ENCODE data around the gene IGFN1.
"Not testable (repeated sequence)": the region's sequence is repeated elsewhere in the genome, so short reads cannot be mapped to it uniquely, and the experiment has no call there.

The IGFN1 gene

GRCh38 chr1:201217851-201218250 is 27.2 kb downstream of the IGFN1 start:
- no peak for DNase-seq (ENCODE audit: low spot score)

GRCh38 chr1:201218409-201218808 is 27.8 kb downstream of the IGFN1 start:
- DNase-seq (ENCODE audit: low spot score): no peak

DNA sequence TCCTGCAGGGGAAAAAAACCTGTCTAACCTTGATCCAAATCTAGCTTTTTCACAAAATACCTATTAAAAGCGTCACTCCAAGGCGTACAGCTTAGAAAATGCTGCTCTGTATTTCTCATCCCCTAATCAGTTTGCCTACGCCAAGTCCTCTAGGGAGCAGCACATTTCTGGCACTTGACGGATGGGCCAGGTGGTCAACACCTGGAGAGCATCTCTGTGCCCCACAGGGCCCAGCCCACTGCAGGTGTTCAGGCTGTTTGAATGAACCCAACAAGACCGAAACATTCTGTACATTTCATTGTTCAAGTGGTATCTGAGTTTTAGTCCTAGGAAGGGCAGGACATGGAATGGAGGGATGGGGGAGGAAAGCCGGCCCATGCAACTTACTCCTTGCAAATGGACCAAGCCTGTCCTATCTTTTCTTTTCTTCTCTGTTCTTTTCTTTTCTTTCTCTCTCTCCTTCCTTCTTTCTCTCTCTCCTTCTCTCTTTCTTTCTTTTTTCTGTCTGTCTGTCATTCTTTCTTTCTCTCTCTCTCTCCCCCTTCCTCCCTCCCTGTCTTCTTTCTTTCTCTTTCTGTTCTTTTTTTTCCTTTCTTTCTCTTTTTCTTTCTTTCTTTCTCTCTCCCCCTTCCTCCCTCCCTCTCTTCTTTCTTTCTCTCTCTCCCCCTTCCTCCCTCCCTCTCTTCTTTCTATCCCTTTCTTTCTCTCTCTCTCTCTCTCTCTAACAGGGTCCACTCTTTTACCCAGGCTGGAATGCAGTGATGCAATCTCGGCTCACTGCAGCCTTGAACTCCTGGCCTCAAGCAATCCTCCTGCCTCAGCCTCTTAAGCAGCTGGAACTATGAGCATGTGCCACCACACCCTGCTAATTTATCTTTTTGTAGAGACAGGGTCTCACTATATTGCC is 29.1 kb downstream of the IGFN1 start:
- no peak for DNase-seq (ENCODE audit: low spot score)

DNA sequence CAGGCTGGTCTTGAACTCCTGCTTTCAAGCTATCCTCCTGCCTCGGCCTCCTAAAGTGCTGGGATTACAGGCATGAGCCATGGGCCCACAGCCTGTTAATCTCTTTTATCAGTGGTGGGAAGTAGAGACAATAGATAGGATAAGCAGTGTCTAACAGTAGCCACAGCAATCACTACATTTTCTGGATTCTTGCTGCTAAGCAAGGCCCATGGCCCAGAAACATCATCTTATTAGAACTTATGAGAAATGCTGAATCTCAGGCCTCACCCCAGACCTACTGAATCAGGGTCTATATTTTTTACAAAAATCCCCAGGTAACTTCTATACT is 29.7 kb downstream of the IGFN1 start:
- DNase-seq (ENCODE audit: low spot score): no peak

DNA sequence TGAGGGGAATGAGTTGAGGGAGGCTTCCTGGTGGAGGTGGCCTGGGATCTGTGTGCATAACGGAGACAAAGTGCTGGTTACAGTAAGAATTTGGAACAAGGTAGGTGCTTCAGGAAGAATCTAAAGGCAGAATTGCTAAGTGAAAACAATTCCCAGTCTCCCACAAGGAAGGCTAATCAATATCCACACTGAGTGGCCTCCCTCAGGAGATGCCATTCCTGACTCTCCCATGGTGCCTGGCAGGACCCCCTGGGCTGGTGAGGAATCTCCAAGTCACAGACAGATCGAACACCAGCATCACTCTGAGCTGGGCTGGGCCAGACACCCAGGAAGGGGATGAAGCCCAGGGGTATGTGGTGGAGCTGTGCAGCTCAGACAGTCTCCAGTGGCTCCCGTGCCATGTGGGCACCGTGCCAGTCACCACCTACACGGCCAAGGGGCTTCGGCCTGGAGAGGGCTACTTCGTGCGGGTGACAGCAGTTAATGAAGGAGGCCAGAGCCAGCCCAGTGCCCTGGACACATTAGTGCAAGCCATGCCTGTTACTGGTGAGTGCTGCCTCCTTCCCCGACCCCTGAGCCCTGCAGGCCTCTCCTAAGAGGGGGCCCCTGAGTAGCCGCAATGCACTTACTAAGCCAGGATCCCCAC is 30.7 kb downstream of the IGFN1 start:
- no peak for DNase-seq (ENCODE audit: low spot score)

- peak; percentile 20 for DNase-seq (ENCODE audit: low spot score)
Observed at GRCh38 chr1:201222125-201222524, 31.5 kb downstream of the IGFN1 start.

GRCh38 chr1:201223852-201224665 is 33.4 kb downstream of the IGFN1 start:
- DNase-seq (ENCODE audit: low spot score): peak; percentile 12

DNA sequence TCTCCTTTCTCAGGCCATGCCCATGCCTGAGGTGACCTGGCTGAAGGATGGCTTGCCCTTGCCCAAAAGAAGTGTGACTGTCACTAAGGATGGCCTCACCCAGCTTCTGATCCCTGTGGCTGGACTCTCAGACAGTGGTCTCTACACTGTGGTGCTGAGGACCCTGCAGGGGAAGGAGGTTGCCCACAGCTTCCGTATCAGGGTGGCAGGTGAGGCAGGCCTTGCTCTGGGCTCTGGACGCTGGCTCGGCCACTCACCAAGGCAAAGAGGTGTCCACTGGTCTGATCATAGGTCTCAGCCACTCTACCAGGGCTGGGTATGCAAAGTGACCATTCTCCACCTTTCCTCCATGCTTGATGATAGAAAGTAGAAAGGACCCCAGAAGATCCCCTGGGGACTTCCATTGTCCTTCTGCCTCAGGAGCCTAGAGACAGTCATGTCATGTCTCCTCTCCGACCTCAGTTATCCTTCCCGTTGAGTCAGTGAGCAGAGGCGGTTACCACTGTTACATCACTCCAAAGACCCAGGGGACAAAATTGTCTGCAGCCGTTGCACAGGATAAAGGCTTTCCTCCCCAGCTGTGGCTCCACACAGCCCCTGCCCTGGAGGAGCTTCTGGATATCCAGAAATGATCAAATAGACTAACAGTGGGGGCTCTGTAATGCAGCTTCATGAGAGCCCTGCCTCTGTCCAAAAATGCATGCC is 34.2 kb downstream of the IGFN1 start:
- DNase-seq (ENCODE audit: low spot score): peak; percentile 20

DNA sequence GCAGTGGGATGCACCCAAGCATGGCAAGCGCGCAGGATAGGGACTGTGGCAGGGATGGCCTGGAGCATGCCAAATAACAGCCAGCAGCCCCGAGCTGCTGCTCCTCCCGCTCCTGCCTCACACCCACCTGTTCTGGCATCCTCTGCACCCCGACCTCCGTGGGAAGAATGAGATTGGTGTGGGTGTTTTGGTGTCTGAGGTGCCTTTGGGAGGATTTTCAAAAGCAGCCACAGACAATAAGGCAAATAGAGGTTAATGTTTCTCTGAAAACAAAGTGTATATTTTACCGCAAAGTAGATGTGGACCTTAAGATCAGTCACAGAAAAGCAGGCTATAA is 35.5 kb downstream of the IGFN1 start:
- DNase-seq (ENCODE audit: low spot score): peak; percentile 30

DNA sequence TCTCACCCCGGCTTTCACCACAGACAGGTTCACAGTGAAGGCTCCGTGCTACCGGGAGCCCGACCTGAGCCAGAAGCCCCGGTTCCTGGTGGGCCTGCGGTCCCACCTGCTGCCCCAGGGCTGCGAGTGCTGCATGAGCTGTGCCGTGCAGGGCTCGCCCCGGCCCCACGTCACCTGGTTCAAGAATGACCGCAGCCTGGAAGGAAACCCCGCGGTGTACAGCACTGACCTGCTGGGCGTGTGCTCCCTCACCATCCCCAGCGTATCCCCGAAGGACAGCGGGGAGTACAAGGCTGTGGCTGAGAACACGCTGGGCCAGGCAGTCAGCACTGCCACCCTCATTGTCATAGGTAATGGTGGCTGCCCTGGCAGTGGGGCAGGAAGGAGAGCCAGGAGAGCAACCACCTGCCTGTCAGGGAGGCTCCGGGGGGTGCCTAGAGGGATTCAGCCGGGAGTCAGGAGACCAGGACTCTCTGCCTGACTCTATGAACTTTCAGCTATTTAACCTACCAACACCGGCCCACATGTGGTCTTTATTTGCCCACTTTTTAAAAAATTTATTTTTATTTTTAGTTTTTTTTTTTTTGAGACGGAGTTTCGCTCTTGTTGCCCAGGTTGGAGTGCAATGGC is 36.4 kb downstream of the IGFN1 start:
- DNase-seq (ENCODE audit: low spot score): peak; percentile 35

DNA sequence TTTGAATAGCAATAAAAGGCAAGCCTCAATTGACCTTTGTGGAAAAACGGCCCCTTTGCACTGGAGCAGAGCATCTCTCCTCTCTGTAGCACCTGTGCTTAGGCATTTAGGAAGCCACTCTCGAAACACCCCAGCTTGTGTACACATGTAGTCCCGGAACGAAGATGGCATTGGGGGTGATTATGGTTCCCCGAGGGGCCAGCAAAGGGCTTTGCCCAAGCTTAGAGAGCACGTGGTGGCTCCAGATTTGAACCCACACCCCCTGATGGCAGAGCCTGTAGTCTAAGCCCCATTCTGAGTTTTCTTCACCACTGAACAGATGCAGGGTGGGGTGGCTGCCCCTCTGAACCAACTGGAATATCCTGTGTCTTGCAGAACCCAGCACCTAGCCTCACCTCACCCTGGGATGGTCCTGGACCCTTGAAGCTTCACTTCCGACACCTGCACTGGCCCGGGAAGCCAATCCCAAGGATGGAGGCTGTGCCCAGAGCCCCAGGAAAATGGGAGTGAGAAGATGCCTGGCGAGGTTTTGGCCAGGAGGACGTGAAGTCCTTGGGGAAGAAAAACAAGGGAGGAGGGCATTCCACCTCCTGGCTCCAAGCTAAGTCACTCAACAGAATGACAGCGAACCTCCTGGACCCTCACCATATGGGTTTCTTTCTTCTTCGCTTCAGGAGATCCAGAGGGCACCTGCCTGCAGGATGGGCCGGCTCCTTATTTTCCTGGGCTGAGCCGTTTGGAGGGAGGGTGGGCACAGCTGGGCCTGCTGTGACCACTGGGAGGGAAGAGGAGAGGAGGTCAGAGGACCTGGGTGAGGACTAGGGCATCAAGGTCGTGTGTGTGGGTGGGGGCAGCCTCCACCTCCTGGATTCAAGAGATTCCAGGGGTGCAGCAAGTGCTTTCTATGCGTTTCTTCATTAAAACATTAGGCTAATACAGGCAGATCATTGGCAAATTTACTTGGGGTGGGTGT is 37.7 kb downstream of the IGFN1 start:
- peak; percentile 19 for DNase-seq (ENCODE audit: low spot score)

DNA sequence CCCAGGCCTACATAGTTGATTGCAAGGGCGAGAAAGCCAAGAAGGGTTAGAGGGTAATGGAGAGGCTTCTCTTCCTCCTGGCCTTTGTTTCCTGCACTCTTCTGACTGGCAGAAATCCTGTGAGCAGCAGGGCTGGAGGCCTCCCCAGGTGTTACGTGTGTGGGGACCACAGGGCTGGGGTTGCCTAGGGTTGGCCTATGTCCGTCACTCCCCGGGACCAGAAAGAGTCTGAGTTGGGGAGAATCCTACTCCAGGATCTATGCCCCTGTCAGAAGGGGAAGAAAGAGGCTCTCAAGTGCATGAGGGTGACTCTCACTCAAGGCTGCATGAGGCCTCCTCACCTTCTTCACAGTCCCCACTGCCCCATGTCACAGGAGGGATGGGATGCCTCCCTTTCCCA is 38.5 kb downstream of the IGFN1 start:
- DNase-seq (ENCODE audit: low spot score): peak; percentile 21

GRCh38 chr1:201229771-201230635 is 39.4 kb downstream of the IGFN1 start:
- DNase-seq (ENCODE audit: low spot score): peak; percentile 14

DNA sequence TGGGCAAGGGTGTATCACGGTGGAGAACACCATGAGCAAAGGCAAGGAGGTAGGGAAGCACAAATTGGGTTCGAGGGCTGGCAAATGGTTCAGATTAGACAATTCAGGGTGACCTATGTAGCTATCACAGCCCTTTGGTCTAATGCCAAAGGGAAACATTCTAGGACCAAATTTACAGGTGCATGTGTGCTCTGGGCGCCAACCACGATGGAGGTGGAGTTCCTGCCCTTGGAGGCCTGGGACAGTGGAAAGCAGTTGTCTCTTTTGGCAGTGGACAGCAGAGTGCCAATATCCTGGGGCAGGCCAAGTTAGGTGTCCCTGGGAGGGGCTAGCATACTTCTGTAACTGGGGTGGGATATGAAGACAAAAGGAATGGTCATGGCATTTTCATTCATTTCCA is 40.1 kb downstream of the IGFN1 start:
- no peak for DNase-seq (ENCODE audit: low spot score)

GRCh38 chr1:201239646-201240045 is 49.0 kb downstream of the IGFN1 start:
- not testable (repeated sequence) for DNase-seq (ENCODE audit: low spot score)

DNA sequence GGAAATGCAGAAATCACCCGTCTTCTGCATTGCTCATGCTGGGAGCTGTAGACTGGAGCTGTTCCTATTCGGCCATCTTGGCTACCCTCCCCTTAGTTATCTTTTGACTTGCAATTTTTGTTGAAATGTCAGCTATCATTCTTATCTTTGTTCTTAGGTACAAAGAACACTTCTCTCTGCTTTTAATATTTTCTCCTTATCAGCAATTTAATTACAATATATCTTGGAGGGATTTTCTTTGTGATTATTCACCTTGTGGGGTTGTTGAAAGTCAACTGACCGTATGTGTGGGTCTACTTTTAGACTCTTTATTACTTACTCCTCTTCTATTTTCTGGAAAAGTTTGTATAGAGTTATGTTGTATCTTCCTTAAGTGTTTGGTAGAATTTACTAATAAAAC is 49.5 kb downstream of the IGFN1 start:
- no peak for DNase-seq (ENCODE audit: low spot score)

DNA sequence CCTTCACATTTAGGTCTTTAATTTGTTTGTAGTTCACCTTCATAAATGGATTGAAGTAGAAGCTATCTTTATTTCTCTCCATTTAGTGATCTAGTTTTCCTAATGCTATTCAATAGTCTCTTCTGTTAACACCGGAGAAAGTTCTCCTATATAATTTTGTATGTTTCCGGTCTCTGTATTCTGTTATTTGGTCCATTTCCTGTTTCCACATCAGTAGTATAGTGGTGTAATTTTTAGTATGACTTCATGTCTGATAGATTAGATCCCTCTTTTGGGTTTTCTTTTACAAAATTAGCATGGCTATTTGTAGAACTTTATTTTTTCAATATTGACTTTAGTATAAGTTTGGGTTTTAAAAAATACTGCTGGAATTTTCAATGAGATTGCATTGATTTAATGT is 51.1 kb downstream of the IGFN1 start:
- no peak for DNase-seq (ENCODE audit: low spot score)

- no peak for DNase-seq (ENCODE audit: low spot score)
Observed at GRCh38 chr1:201245082-201245481, 54.5 kb downstream of the IGFN1 start.

DNA sequence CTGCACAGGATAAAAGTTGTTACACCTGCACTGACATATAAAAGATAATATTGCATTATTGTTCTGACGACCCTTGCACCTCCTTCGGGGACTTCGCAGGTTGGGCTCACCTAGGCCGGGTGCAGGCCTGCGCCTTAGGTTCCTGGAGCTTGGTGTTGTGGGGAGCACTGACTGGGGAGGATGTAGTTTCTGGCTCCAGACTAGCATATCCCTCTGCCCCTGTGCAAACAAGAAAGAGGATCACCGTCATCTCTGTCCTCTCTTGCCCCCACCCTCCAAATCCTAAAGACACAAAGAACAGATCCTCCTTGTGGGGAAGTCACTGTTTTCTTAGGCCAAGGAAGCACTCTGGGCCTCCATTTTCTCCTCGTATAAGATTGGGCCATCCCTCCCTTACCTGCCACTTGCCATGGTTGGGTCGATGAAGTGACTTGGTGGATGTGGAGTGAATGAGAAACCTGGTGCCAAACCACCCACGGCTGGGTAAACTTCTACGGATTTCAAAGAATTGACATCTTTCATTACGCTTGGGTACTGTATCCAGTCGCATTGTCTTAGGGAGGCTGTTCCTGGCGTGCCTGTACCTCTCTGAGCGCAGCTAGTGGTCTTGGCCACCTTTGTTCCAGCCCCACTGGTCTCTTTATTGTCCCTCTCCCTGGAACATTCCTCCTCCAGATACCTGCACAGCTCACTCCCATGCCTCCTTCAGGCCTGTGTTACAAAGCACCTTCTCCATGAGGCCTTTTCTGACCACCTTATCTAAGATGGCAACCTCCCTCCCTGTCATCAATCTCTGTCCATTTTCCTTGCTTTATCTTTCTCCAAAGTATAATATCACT is 58.3 kb downstream of the IGFN1 start:
- DNase-seq (ENCODE audit: low spot score): no peak

Measured in D341Med (cell line).